Astrocyte of the cerebellum (primary cell): ENCODE results near the gene P2RY8.

Experiments used
- DNase-seq: peaks from one replicate; pipeline ENCODE4 v3.0.0-alpha.2; 2011; ENCODE audit warnings: low read depth
- H3K4me3 ChIP-seq: 2 replicates; pipeline ENCODE4 v1.5.1; 2011; ENCODE audit warnings: mild to moderate bottlenecking, low read depth, low read length, moderate library complexity
- CTCF ChIP-seq: IDR thresholded peaks from 2 replicates; pipeline ENCODE4 v1.5.1; 2012; ENCODE audit warnings: low read length, low read depth, moderate library complexity, mild to moderate bottlenecking; ENCODE audit errors: missing control alignments
- in situ Hi-C: cut with HindIII; loops from 2 replicates; pipeline ENCODE4 v1.10.0; 2017; ENCODE audit warnings: low sequenced_read_pairs

The P2RY8 gene

DNA sequence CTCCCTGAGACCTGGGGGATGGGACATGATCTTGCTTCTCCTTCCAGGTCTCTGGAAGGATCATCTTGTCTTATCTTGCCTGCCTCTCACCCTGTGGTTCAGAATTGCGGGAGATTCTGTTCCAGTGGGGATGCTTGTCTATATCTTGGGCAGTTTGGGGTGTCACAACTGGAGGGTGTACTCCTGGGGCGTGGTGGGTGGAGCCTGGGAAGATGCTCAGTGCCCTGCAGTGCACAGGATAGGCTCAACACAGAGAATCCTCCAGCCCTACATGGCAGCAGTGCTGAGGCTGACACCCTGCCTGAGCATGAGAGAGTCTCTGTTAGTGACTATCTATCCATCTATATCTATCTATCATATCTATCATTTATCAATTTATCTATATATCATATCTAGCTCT is 7.7 kb downstream of the P2RY8 start:
- in situ Hi-C loops = no loop called here

GRCh38 chrX:1528884-1529203 is 8.1 kb downstream of the P2RY8 start:
- in situ Hi-C loops = no loop called here
- H3K4me3 ChIP-seq = no peak overlapping the region
- TF ChIP-seq CTCF = no peak
- no peak for DNase-seq

More for the DNA sequence above, 7.7 kb downstream of the P2RY8 start:
- DNase-seq = no peak
- H3K4me3 ChIP-seq = no peak overlapping the region
- TF ChIP-seq CTCF = no peak

- no peak for DNase-seq
- no peak for TF ChIP-seq CTCF
- in situ Hi-C loops = no loop called here
- no peak overlapping the region for H3K4me3 ChIP-seq
Observed at GRCh38 chrX:1528186-1528883, 8.7 kb downstream of the P2RY8 start.

GRCh38 chrX:1527457-1527856 is 9.5 kb downstream of the P2RY8 start:
- DNase-seq = no peak
- no peak overlapping the region for H3K4me3 ChIP-seq
- TF ChIP-seq CTCF = no peak
- in situ Hi-C loops = no loop called here

DNA sequence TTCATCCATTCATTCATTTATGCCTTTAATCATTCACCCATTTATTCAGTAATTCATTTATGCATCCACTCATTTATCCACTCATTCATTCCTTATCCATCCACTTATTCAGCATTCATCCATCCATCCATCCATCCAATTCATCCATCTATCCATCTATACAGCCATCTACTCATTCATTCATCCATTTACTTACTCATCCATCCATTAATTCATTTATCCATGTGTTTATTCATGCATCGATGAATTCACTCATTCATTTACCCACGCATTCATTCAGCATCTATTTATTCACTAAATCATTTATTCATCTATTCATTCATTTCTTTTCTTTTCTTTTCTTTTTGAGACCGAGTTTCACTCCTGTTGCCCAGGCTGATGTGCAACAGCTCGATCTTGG is 10.4 kb downstream of the P2RY8 start:
- no peak for DNase-seq
- in situ Hi-C loops = no loop called here
- no peak overlapping the region for H3K4me3 ChIP-seq
- no peak for TF ChIP-seq CTCF

DNA sequence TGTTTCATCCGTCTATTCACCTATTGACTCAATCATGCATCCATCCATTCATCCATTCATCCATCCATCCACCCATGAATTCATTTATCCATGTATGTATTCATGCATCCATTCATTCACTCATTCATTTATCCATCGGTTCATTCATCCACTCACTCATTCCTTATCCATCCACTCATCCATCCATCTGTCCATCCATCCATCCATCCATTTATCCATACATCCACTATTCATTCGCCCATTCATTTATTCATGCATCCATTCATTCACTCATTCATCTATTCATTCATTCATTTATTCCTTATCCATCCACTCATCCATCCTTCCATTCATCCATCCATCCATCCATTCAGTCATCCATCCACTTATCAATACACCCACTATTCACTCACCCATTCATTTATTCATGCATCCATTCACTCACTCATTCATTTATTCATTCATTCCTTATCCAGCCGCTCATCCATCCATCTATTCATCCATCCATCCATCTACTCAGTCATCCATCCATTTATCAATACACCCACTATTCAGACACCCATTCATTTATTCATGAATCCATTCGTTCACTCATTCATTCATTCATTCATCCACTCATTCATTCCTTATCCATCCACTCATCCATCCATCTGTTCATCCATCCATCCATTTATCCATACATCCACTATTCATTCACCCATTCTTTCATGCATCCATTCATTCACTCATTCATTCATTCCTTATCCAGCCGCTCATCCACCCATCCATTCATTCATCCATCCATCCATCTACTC is 11.2 kb downstream of the P2RY8 start:
- in situ Hi-C loops = no loop called here
- H3K4me3 ChIP-seq = no peak overlapping the region
- DNase-seq = no peak
- no peak for TF ChIP-seq CTCF
